CD4-positive, CD25-positive, alpha-beta regulatory T cell (primary cell): ENCODE results near the gene TMEM205. TPM values are rescaled to one million over a fixed set of nuclear protein-coding genes. Genes with fewer than 3 reads are reported as not detected.
"Not testable (repeated sequence)": the region's sequence is repeated elsewhere in the genome, so short reads cannot be mapped to it uniquely, and the experiment has no call there.

Experiments
- ATAC-seq, 2 donors: fragments of 150-1000 bp; cut with Tn5 transposase; one replicate each; pipeline ENCODE4 v1.10.0; 2021; ENCODE audit warnings: low read depth in 2 of 2, moderate number of reproducible peaks in 2 of 2, moderate library complexity in 1 of 2
- DNase-seq, 3 donors: peaks; one replicate each; pipeline versions ENCODE4 v3.0.0 to v3.0.0-alpha.2; 2012 to 2022; ENCODE audit warnings: mixed read lengths in 1 of 3
- H3K27ac ChIP-seq: one replicate; pipeline ENCODE4 v1.7.0; 2013; ENCODE audit warnings: mild to moderate bottlenecking, low read length; ENCODE audit not compliant: insufficient read depth, poor library complexity, severe bottlenecking
- H3K27me3 ChIP-seq: one replicate; pipeline ENCODE4 v1.7.0; 2013; ENCODE audit warnings: low read length; ENCODE audit not compliant: control insufficient read depth, insufficient read depth
- H3K36me3 ChIP-seq: one replicate; pipeline ENCODE4 v1.7.0; 2013; ENCODE audit warnings: mild to moderate bottlenecking, low read length, moderate library complexity; ENCODE audit not compliant: control insufficient read depth, insufficient read depth
- H3K4me1 ChIP-seq: 2 replicates; pipeline ENCODE4 v1.7.0; 2013; ENCODE audit warnings: mild to moderate bottlenecking, low read length; ENCODE audit not compliant: insufficient read depth, control insufficient read depth, poor library complexity, severe bottlenecking
- H3K4me3 ChIP-seq: one replicate; pipeline ENCODE4 v1.7.0; 2013; ENCODE audit warnings: low read depth, mild to moderate bottlenecking, low read length, moderate library complexity
- H3K9me3 ChIP-seq, 2 experiments: 1 replicate in 1 of 2; 2 replicates in 1 of 2; pipeline ENCODE4 v1.7.0; 2013; ENCODE audit warnings: low read length in 2 of 2, mild to moderate bottlenecking in 1 of 2, moderate library complexity in 1 of 2; ENCODE audit not compliant: control insufficient read depth in 2 of 2
- H3K27ac Mint-ChIP-seq, 3 donors: one replicate each; pipeline ENCODE4 v1.8.0; 2020 to 2022; ENCODE audit warnings: mild to moderate bottlenecking in 3 of 3, mixed read lengths in 3 of 3, moderate library complexity in 2 of 3
- H3K27me3 Mint-ChIP-seq: one replicate; pipeline ENCODE4 v1.8.0; 2022; ENCODE audit warnings: mild to moderate bottlenecking, mixed read lengths
- H3K36me3 Mint-ChIP-seq: one replicate; pipeline ENCODE4 v1.8.0; 2020; ENCODE audit warnings: mixed read lengths
- H3K4me1 Mint-ChIP-seq, 4 donors: one replicate each; pipeline ENCODE4 v1.8.0; 2020 to 2022; ENCODE audit warnings: mixed read lengths in 4 of 4, mild to moderate bottlenecking in 1 of 4
- H3K4me3 Mint-ChIP-seq, 4 donors: one replicate each; pipeline ENCODE4 v1.8.0; 2020 to 2022; ENCODE audit warnings: mild to moderate bottlenecking in 4 of 4, mixed read lengths in 4 of 4, moderate library complexity in 3 of 4
- H3K9me3 Mint-ChIP-seq, 7 donors: one replicate each; pipeline ENCODE4 v1.8.0; 2020 to 2022; ENCODE audit warnings: mixed read lengths in 7 of 7, mild to moderate bottlenecking in 3 of 7, moderate library complexity in 2 of 7
- polyA plus RNA-seq, 4 donors: library from polyadenylated mRNA; unstranded; fragments of 300-500 nt; fragmentation: Illumina TruSeq; gene quantifications; one replicate each; pipeline ENCODE4 v1.2.3, GENCODE V29; 2021
- total RNA-seq: library from RNA; stranded (reverse); gene quantifications from one replicate; pipeline ENCODE4 v1.2.3, GENCODE V29; 2022

TMEM205 gene
- total and polyA plus RNA-seq, 5 donors from 2014 or later, result 24.0 to 88.3 (median 72.1) TPM

GRCh38 chr19:11382898-11383705, 37.0 kb upstream of the TMEM205 start:
- no peak overlapping the region for H3K27ac ChIP-seq
- H3K4me3 Mint-ChIP-seq, result peak overlapping the region; percentile 68 to 75 (median 71)

DNA sequence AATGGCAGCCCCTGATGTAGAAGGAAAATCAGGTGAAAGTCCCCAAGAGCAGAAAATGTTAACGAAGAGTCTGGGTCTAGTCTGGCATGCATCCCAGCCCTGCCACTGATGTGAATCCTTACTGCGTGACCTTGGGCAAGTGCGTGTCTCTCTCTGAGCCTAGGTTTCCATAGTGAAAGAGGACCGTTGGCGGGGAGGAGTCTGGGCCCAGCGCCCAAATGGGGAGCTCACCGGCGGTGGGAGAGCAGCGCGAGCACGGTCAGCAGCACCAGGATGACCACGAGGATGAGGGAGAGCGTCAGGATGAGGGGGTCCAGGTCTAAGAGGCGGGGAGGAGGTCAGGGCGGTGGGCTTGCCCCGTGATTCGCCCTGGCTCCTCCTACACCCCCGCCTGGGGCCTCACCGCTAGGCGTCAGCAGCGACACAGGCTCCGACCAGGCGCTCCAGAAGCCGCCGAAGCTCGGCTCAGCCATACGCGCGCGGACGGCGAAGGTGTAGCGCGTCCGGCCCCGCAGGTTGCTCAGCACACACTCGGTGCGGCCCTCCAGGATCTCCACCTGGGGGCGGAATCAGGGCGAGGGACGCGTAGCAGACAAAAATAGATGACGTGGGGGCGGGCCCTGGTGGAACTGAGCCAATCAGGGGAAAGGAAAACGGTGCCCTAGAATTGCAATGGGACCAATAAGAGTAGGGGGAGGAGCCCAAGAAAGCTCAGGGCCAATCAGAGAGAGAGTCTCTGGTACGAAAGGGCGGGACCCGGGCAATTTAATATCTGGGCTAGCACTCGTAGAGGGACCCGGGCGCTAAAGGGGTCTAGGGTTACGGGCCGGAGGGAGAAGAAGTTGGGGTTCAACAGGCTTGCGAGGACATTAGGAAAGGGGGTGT, 34.8 kb upstream of the TMEM205 start:
- Mint-ChIP-seq H3K4me1 (peaks cover 5 to 54% (median 26%) of the 10 kb centered on the region in 4 donors), H3K27me3 (peaks cover 19% of the 10 kb centered on the region), H3K27ac (peak overlapping the region; percentile 99 to 100 (median 99)), H3K36me3 (peaks cover 6% of the 10 kb centered on the region), H3K4me3 (peak overlapping the region; percentile 84 to 98 (median 94)), H3K9me3 (no peaks in the 10 kb centered on the region)
- H3K36me3 ChIP-seq, result peaks cover 5% of the 10 kb centered on the region
- ATAC-seq (peak; percentile 87 to 90), DNase-seq (peak; percentile 95 to 99 (median 99))
- no peaks in the 10 kb centered on the region for H3K27me3 ChIP-seq
- peaks cover 59% of the 10 kb centered on the region for H3K4me1 ChIP-seq
- no peaks in the 10 kb centered on the region for H3K9me3 ChIP-seq
- peak overlapping the region; percentile 95 for H3K27ac ChIP-seq
- H3K4me3 ChIP-seq, result peak overlapping the region; percentile 88

More at GRCh38 chr19:11382898-11383705, 37.0 kb upstream of the TMEM205 start:
- H3K9me3 Mint-ChIP-seq, result no peaks in the 10 kb centered on the region
- H3K27me3 Mint-ChIP-seq, result peaks cover 19% of the 10 kb centered on the region
- Histone ChIP-seq H3K4me3 (no peak overlapping the region), H3K36me3 (peaks cover under 1% of the 10 kb centered on the region), H3K9me3 (no peaks in the 10 kb centered on the region), H3K4me1 (peaks cover 43% of the 10 kb centered on the region), H3K27me3 (no peaks in the 10 kb centered on the region)
- H3K4me1 Mint-ChIP-seq, result peaks cover 5 to 49% (median 23%) of the 10 kb centered on the region in 4 donors
- H3K27ac Mint-ChIP-seq, result peak overlapping the region in 1 of 3 donors; percentile 99
- peak; percentile 23 to 52 (median 31) for DNase-seq
- H3K36me3 Mint-ChIP-seq, result no peaks in the 10 kb centered on the region
- no peak for ATAC-seq

DNA sequence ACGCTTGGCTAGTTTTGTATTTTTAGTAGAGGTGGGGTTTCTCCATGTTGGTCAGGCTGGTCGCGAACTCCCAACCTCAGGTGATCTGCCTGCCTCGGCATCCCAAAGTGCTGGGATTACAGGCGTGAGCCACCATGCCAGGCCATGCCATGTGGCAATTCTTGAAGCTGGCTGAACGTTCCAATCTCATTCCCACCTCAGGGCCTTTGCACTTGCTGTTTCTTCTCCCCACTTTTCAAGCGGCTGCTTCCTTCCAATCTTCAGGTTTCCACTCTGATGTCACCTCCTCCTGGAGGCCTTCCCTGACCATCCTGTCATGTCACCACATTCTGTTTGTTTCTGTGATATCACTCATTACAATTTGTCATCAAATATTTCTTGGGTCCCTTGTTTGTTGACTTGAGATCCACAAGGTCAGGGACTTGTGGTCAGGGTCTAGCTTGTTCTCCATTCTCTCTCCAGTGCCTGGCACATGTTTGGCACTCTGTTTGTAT, 33.8 kb upstream of the TMEM205 start:
- Mint-ChIP-seq H3K27me3 (peaks cover 18% of the 10 kb centered on the region), H3K27ac (peak overlapping the region; percentile 99 to 100 (median 99)), H3K4me1 (peaks cover 5 to 54% (median 27%) of the 10 kb centered on the region in 4 donors), H3K36me3 (peaks cover 6% of the 10 kb centered on the region), H3K4me3 (peak overlapping the region; percentile 84 to 98 (median 94)), H3K9me3 (no peaks in the 10 kb centered on the region)
- no peaks in the 10 kb centered on the region for H3K27me3 ChIP-seq
- H3K36me3 ChIP-seq, result peaks cover 5% of the 10 kb centered on the region
- peak overlapping the region; percentile 88 for H3K4me3 ChIP-seq
- H3K27ac ChIP-seq, result peak overlapping the region; percentile 95
- no peaks in the 10 kb centered on the region for H3K9me3 ChIP-seq
- H3K4me1 ChIP-seq, result peaks cover 68% of the 10 kb centered on the region
- ATAC-seq (no peak), DNase-seq (no peak)

- H3K36me3 ChIP-seq, H3K36me3 Mint-ChIP-seq, H3K4me3 ChIP-seq, ATAC-seq, H3K9me3 Mint-ChIP-seq, DNase-seq, H3K9me3 ChIP-seq, H3K27me3 ChIP-seq, H3K27ac ChIP-seq: not testable (repeated sequence)
- H3K4me1 Mint-ChIP-seq, result peaks cover 5 to 50% (median 26%) of the 10 kb centered on the region in 4 donors
- peak overlapping the region in 2 of 4 donors; percentile 15 to 84 for H3K4me3 Mint-ChIP-seq
- peaks cover 68% of the 10 kb centered on the region for H3K4me1 ChIP-seq
- peak overlapping the region in 2 of 3 donors; percentile 36 to 99 for H3K27ac Mint-ChIP-seq
- H3K27me3 Mint-ChIP-seq, result peaks cover 12% of the 10 kb centered on the region
Observed at GRCh38 chr19:11379269-11379845, 33.3 kb upstream of the TMEM205 start.

GRCh38 chr19:11378319-11379189, 32.5 kb upstream of the TMEM205 start:
- Mint-ChIP-seq H3K4me3 (peak overlapping the region in 3 of 4 donors; percentile 7 to 61 (median 50)), H3K4me1 (peaks cover 5 to 50% (median 26%) of the 10 kb centered on the region in 4 donors), H3K9me3 (no peaks in the 10 kb centered on the region), H3K36me3 (peaks cover 6% of the 10 kb centered on the region), H3K27ac (peak overlapping the region in 2 of 3 donors; percentile 20 to 62), H3K27me3 (peaks cover 12% of the 10 kb centered on the region)
- Histone ChIP-seq H3K27me3 (no peaks in the 10 kb centered on the region), H3K27ac (no peak overlapping the region), H3K4me3 (no peak overlapping the region), H3K36me3 (peaks cover 5% of the 10 kb centered on the region), H3K4me1 (peaks cover 71% of the 10 kb centered on the region), H3K9me3 (no peaks in the 10 kb centered on the region)
- DNase-seq (no peak), ATAC-seq (no peak)

- H3K27ac Mint-ChIP-seq, result peak overlapping the region in 1 of 3 donors; percentile 62
- Histone ChIP-seq H3K4me1 (peaks cover 63% of the 10 kb centered on the region), H3K27ac (no peak overlapping the region), H3K36me3 (peaks cover 5% of the 10 kb centered on the region), H3K9me3 (no peaks in the 10 kb centered on the region), H3K27me3 (no peaks in the 10 kb centered on the region), H3K4me3 (no peak overlapping the region)
- peak overlapping the region in 1 of 4 donors; percentile 76 for H3K4me3 Mint-ChIP-seq
- ATAC-seq (no peak), DNase-seq (no peak)
- H3K9me3 Mint-ChIP-seq, result no peaks in the 10 kb centered on the region
- peaks cover 5 to 50% (median 27%) of the 10 kb centered on the region in 4 donors for H3K4me1 Mint-ChIP-seq
- H3K36me3 Mint-ChIP-seq, result peaks cover 6% of the 10 kb centered on the region
- H3K27me3 Mint-ChIP-seq, result peaks cover 12% of the 10 kb centered on the region
Observed at GRCh38 chr19:11377756-11378155, 31.7 kb upstream of the TMEM205 start.
